ENCODE results near the gene DHH. TPM values are rescaled to one million over a fixed set of nuclear protein-coding genes. Genes with fewer than 3 reads are reported as not detected.
A peak's percentile ranks its signal among the peaks of the same experiment; 100 is the strongest.
"Not testable (repeated sequence)": the region's sequence is repeated elsewhere in the genome, so short reads cannot be mapped to it uniquely, and the experiment has no call there.

DHH gene
- polyA plus RNA-seq, 1 donor = 0.84 TPM

- no peak for DNase-seq
These were observed 25.6 kb downstream of the DHH start for GRCh38 chr12:49068879-49069506.

- DNase-seq = no peak
These were observed 28.5 kb downstream of the DHH start for GRCh38 chr12:49066120-49066519.

GRCh38 chr12:49064767-49065152, 29.8 kb downstream of the DHH start:
- DNase-seq = no peak

GRCh38 chr12:49061916-49062315, 32.7 kb downstream of the DHH start:
- not testable (repeated sequence) for DNase-seq

- no peak for DNase-seq
These were observed 33.4 kb downstream of the DHH start for GRCh38 chr12:49061157-49061650.

- peak; percentile 96 for DNase-seq
These were observed 34.1 kb downstream of the DHH start, which contains the start of gene KMT2D for GRCh38 chr12:49060237-49061156. Gene KMT2D (minus strand): TSS chr12:49060794. CDS start chr12:49055324, 5,470 bp downstream.

GRCh38 chr12:49059299-49060171, 35.1 kb downstream of the DHH start:
- DNase-seq = peak; percentile 32

GRCh38 chr12:49059045-49059298, 35.6 kb downstream of the DHH start:
- DNase-seq = no peak

GRCh38 chr12:49058366-49059044, 36.1 kb downstream of the DHH start:
- DNase-seq = no peak

GRCh38 chr12:49057888-49058287, 36.7 kb downstream of the DHH start:
- no peak for DNase-seq

GRCh38 chr12:49055978-49056754, 38.4 kb downstream of the DHH start:
- DNase-seq = peak; percentile 69

GRCh38 chr12:49055092-49055491, 39.5 kb downstream of the DHH start:
- DNase-seq = no peak

GRCh38 chr12:49054524-49054923, 40.1 kb downstream of the DHH start:
- no peak for DNase-seq

GRCh38 chr12:49054096-49054495, 40.5 kb downstream of the DHH start:
- no peak for DNase-seq

- no peak for DNase-seq
These were observed 42.0 kb downstream of the DHH start for GRCh38 chr12:49052451-49053208.

GRCh38 chr12:49051777-49052438, 42.7 kb downstream of the DHH start:
- DNase-seq = no peak

- DNase-seq = no peak
These were observed 43.2 kb downstream of the DHH start for GRCh38 chr12:49051373-49051764.

- no peak for DNase-seq
These were observed 43.9 kb downstream of the DHH start for GRCh38 chr12:49050507-49051372.

- no peak for DNase-seq
These were observed 44.9 kb downstream of the DHH start for GRCh38 chr12:49049566-49050224.

Measured in hindlimb muscle (tissue), 1 donor.